Astrocyte of the cerebellum (primary cell): ENCODE measurements around the gene CDK5RAP2.

Source experiments
- DNase-seq: peaks from one replicate; pipeline ENCODE4 v3.0.0-alpha.2; 2011; ENCODE audit warnings: low read depth
- H3K4me3 ChIP-seq: 2 replicates; pipeline ENCODE4 v1.5.1; 2011; ENCODE audit warnings: mild to moderate bottlenecking, low read depth, low read length, moderate library complexity
- CTCF ChIP-seq: IDR thresholded peaks from 2 replicates; pipeline ENCODE4 v1.5.1; 2012; ENCODE audit warnings: low read length, low read depth, moderate library complexity, mild to moderate bottlenecking; ENCODE audit errors: missing control alignments
- in situ Hi-C: cut with HindIII; loops from 2 replicates; pipeline ENCODE4 v1.10.0; 2017; ENCODE audit warnings: low sequenced_read_pairs

The CDK5RAP2 gene

GRCh38 chr9:120399940-120400339 lies 180.0 kb downstream of the CDK5RAP2 start:
- in situ Hi-C loops, result no loop called here
- DNase-seq, result no peak
- no peak for TF ChIP-seq CTCF
- H3K4me3 ChIP-seq, result no peak overlapping the region

- no peak overlapping the region for H3K4me3 ChIP-seq
- no peak for TF ChIP-seq CTCF
- no peak for DNase-seq
- in situ Hi-C loops, result no loop called here
These were observed 181.7 kb downstream of the CDK5RAP2 start for GRCh38 chr9:120398286-120398685.

- DNase-seq, result no peak
- TF ChIP-seq CTCF, result no peak
- in situ Hi-C loops, result no loop called here
These were observed 182.5 kb downstream of the CDK5RAP2 start for GRCh38 chr9:120397453-120397852.

GRCh38 chr9:120396931-120397330 lies 183.0 kb downstream of the CDK5RAP2 start:
- DNase-seq, result no peak
- in situ Hi-C loops, result no loop called here

More at GRCh38 chr9:120397453-120397852, 182.5 kb downstream of the CDK5RAP2 start:
- H3K4me3 ChIP-seq, result no peak overlapping the region

GRCh38 chr9:120396418-120396817 lies 183.5 kb downstream of the CDK5RAP2 start:
- no peak for DNase-seq
- H3K4me3 ChIP-seq, result no peak overlapping the region
- no peak for TF ChIP-seq CTCF
- in situ Hi-C loops, result no loop called here

More at GRCh38 chr9:120396931-120397330, 183.0 kb downstream of the CDK5RAP2 start:
- TF ChIP-seq CTCF, result no peak
- H3K4me3 ChIP-seq, result no peak overlapping the region

GRCh38 chr9:120395376-120395775 lies 184.6 kb downstream of the CDK5RAP2 start:
- no peak for DNase-seq
- TF ChIP-seq CTCF, result no peak
- H3K4me3 ChIP-seq, result no peak overlapping the region
- in situ Hi-C loops, result no loop called here
